DND-41 (cell line): ENCODE measurements around the gene TM4SF18.

Source experiments
- ATAC-seq: fragments of 200-7000 bp; cut with Tn5 transposase; 3 replicates; pipeline ENCODE4 v1.9.1; 2021; ENCODE audit warnings: low read depth; ENCODE audit not compliant: insufficient read depth
- DNase-seq: peaks from one replicate; pipeline ENCODE4 v3.0.0-alpha.2; 2020
- H2AFZ ChIP-seq: 2 replicates; pipeline ENCODE4 v1.6.0; 2012; ENCODE audit warnings: low read depth, low read length
- H3K27ac ChIP-seq: 2 replicates; pipeline ENCODE4 v1.5.1; 2012; ENCODE audit warnings: low read length, inconsistent platforms
- H3K27me3 ChIP-seq: fragments of 200-600 bp; sonication (generic); 2 replicates; pipeline ENCODE4 v1.6.0; 2012; ENCODE audit warnings: low read length, mild to moderate bottlenecking, inconsistent platforms; ENCODE audit not compliant: insufficient read depth, poor library complexity
- H3K36me3 ChIP-seq: 2 replicates; pipeline ENCODE4 v1.5.1; 2012; ENCODE audit warnings: low read length, inconsistent platforms; ENCODE audit not compliant: insufficient read depth
- H3K4me1 ChIP-seq: 2 replicates; pipeline ENCODE4 v1.5.1; 2012; ENCODE audit warnings: mild to moderate bottlenecking, low read length; ENCODE audit not compliant: insufficient read depth
- H3K4me2 ChIP-seq: 2 replicates; pipeline ENCODE4 v1.6.0; 2012; ENCODE audit warnings: mild to moderate bottlenecking, moderate library complexity, low read length, inconsistent platforms; ENCODE audit not compliant: insufficient read depth
- H3K4me3 ChIP-seq, 2 experiments: fragments of 200-600 bp in 1 of 2; shearing (Covaris generic) in 1 of 2; 2 replicates each; pipeline ENCODE4 v1.5.1; 2012 to 2016; ENCODE audit warnings: inconsistent platforms in 2 of 2, low read length in 2 of 2, mild to moderate bottlenecking in 2 of 2, low read depth in 1 of 2, moderate library complexity in 1 of 2
- H3K79me2 ChIP-seq: 2 replicates; pipeline ENCODE4 v1.6.0; 2012; ENCODE audit warnings: low read length, inconsistent platforms; ENCODE audit not compliant: insufficient read depth
- H3K9ac ChIP-seq: 2 replicates; pipeline ENCODE4 v1.6.0; 2012; ENCODE audit warnings: low read depth, mild to moderate bottlenecking, inconsistent platforms, low read length, moderate library complexity
- H3K9me3 ChIP-seq: 2 replicates; pipeline ENCODE4 v1.5.1; 2012; ENCODE audit warnings: low read length, moderate library complexity, mild to moderate bottlenecking, inconsistent platforms; ENCODE audit not compliant: insufficient read depth, severe bottlenecking
- H4K20me1 ChIP-seq: 2 replicates; pipeline ENCODE4 v1.6.0; 2012; ENCODE audit warnings: low read length; ENCODE audit not compliant: insufficient read depth
- EZH2 ChIP-seq: IDR thresholded peaks from 3 replicates; pipeline ENCODE4 v1.6.1; 2012; ENCODE audit warnings: borderline replicate concordance, low read depth, mild to moderate bottlenecking, moderate library complexity, low read length, inconsistent platforms; ENCODE audit not compliant: severe bottlenecking
- TF ChIP-seq, protein P1 (sequence below): IDR thresholded peaks from 2 replicates; pipeline ENCODE4 v1.5.1; 2012; ENCODE audit warnings: borderline replicate concordance, low read length, moderate library complexity, mild to moderate bottlenecking; ENCODE audit not compliant: poor library complexity, severe bottlenecking; ENCODE audit errors: extremely low read depth

The TM4SF18 gene

GRCh38 chr3:149336925-149337324 is 3.5 kb upstream of the TM4SF18 start:
- Histone ChIP-seq H3K27ac (no peak overlapping the region), H3K79me2 (no peaks in the 10 kb centered on the region), H3K4me3 (no peak overlapping the region), H2AFZ (no peak overlapping the region), H4K20me1 (no peaks in the 10 kb centered on the region), H3K36me3 (no peaks in the 10 kb centered on the region), H3K4me2 (no peak overlapping the region), H3K9me3 (no peaks in the 10 kb centered on the region), H3K4me1 (no peaks in the 10 kb centered on the region), H3K9ac (no peak overlapping the region), H3K27me3 (peaks cover 2% of the 10 kb centered on the region)
- ATAC-seq (no peak), DNase-seq (no peak)
- TF ChIP-seq, protein P1, sequence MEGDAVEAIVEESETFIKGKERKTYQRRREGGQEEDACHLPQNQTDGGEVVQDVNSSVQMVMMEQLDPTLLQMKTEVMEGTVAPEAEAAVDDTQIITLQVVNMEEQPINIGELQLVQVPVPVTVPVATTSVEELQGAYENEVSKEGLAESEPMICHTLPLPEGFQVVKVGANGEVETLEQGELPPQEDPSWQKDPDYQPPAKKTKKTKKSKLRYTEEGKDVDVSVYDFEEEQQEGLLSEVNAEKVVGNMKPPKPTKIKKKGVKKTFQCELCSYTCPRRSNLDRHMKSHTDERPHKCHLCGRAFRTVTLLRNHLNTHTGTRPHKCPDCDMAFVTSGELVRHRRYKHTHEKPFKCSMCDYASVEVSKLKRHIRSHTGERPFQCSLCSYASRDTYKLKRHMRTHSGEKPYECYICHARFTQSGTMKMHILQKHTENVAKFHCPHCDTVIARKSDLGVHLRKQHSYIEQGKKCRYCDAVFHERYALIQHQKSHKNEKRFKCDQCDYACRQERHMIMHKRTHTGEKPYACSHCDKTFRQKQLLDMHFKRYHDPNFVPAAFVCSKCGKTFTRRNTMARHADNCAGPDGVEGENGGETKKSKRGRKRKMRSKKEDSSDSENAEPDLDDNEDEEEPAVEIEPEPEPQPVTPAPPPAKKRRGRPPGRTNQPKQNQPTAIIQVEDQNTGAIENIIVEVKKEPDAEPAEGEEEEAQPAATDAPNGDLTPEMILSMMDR, result no peak
- no peak for TF ChIP-seq EZH2

DNA sequence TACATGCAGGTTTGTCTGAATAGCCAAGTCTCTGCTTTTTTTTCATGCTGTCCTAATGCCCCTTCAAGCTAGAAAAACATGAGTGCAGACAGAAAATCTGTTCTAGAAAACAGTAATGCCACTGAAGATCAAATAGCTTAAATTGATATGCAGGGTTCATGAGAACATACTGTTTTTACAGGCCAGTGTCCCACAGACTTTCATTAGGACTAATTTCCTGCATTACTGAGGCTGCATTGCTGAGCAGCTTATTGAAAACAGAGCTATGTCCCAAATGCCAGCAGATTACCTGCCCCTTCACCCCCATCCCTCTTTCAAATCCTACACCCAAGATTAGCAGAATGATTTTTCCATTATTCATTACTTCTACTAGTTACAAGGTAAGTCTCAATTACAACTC is 665 bp downstream of the TM4SF18 start:
- no peaks in the 10 kb centered on the region for H3K4me1 ChIP-seq
- H3K9me3 ChIP-seq, result no peaks in the 10 kb centered on the region
- no peak overlapping the region for H3K4me3 ChIP-seq
- TF ChIP-seq, protein P1, result no peak
- no peak for TF ChIP-seq EZH2
- peaks cover 3% of the 10 kb centered on the region for H3K27me3 ChIP-seq
- no peaks in the 10 kb centered on the region for H3K79me2 ChIP-seq
- no peak for ATAC-seq
- H3K27ac ChIP-seq, result no peak overlapping the region
- DNase-seq, result no peak
- H4K20me1 ChIP-seq, result no peaks in the 10 kb centered on the region
- no peaks in the 10 kb centered on the region for H3K36me3 ChIP-seq
- H3K4me2 ChIP-seq, result no peak overlapping the region
- no peak overlapping the region for H3K9ac ChIP-seq
- H2AFZ ChIP-seq, result no peak overlapping the region

GRCh38 chr3:149332227-149332765 is 1.1 kb downstream of the TM4SF18 start:
- H3K79me2 ChIP-seq, result no peaks in the 10 kb centered on the region
- H3K9ac ChIP-seq, result no peak overlapping the region
- H3K4me2 ChIP-seq, result no peak overlapping the region
- H3K27me3 ChIP-seq, result peaks cover 3% of the 10 kb centered on the region
- no peak for TF ChIP-seq EZH2
- TF ChIP-seq, protein P1, result no peak
- H3K4me3 ChIP-seq, result no peak overlapping the region
- H3K9me3 ChIP-seq, result no peaks in the 10 kb centered on the region
- H3K36me3 ChIP-seq, result no peaks in the 10 kb centered on the region
- H2AFZ ChIP-seq, result no peak overlapping the region
- ATAC-seq (no peak), DNase-seq (no peak)
- H4K20me1 ChIP-seq, result no peaks in the 10 kb centered on the region
- H3K4me1 ChIP-seq, result no peaks in the 10 kb centered on the region
- H3K27ac ChIP-seq, result no peak overlapping the region

DNA sequence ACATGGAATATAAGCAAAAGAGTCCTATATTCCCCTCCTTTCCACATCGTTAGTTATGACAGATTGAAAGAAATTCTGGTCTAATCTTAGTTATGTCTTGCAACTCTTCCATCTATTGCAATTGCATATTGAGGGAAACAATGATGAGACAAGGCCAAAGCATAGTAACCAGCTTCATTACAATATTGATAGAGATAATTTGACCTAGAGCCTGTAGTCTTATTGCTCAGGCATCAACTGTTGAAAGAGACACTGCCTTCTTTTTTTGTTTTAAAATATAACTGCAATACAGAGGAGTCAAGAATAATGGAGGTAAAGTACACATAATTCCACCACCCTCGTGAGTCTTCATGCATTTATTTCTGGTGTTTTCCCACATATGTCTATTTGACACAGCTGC is 2.0 kb downstream of the TM4SF18 start:
- no peak overlapping the region for H3K9ac ChIP-seq
- H3K79me2 ChIP-seq, result no peaks in the 10 kb centered on the region
- TF ChIP-seq, protein P1, result no peak
- no peak for TF ChIP-seq EZH2
- H3K4me1 ChIP-seq, result no peaks in the 10 kb centered on the region
- no peaks in the 10 kb centered on the region for H4K20me1 ChIP-seq
- DNase-seq, result no peak
- H3K9me3 ChIP-seq, result no peaks in the 10 kb centered on the region
- no peak overlapping the region for H3K4me3 ChIP-seq
- H2AFZ ChIP-seq, result no peak overlapping the region
- H3K27me3 ChIP-seq, result peaks cover 3% of the 10 kb centered on the region
- no peaks in the 10 kb centered on the region for H3K36me3 ChIP-seq
- no peak for ATAC-seq
- H3K27ac ChIP-seq, result no peak overlapping the region
- H3K4me2 ChIP-seq, result no peak overlapping the region
